HepG2 (cell line): ENCODE measurements around the gene RALB. TPM values are rescaled to one million over a fixed set of nuclear protein-coding genes. Genes with fewer than 3 reads are reported as not detected.

Source experiments
- FOXO1 ChIP-seq: sonication (generic); formaldehyde crosslinking; IDR thresholded peaks from 2 replicates; pipeline ENCODE4 v1.4.0; 2020; ENCODE audit warnings: missing genetic modification reagents
- HOXA3 ChIP-seq: sonication (generic); formaldehyde crosslinking; IDR thresholded peaks from 2 replicates; pipeline ENCODE4 v1.5.0; 2020; ENCODE audit warnings: missing genetic modification reagents
- NR2F6 ChIP-seq, 2 experiments: IDR thresholded peaks; 2 replicates each; pipeline ENCODE4 v1.6.1; 2016; ENCODE audit warnings: antibody characterized with exemption in 1 of 2, mild to moderate bottlenecking in 1 of 2
- RARA ChIP-seq: IDR thresholded peaks from 2 replicates; pipeline ENCODE4 v1.6.1; 2016; ENCODE audit warnings: missing genetic modification reagents, missing compliant biosample characterization
- SIN3A ChIP-seq: IDR thresholded peaks from 2 replicates; pipeline ENCODE4 v1.6.1; 2011; ENCODE audit warnings: low read depth, mild to moderate bottlenecking, control low read depth, low read length, borderline replicate concordance
- SPEN ChIP-seq: sonication (generic); formaldehyde crosslinking; IDR thresholded peaks from 2 replicates; pipeline ENCODE4 v1.5.1; 2020; ENCODE audit warnings: low read depth, mild to moderate bottlenecking, missing genetic modification reagents
- THAP11 ChIP-seq: IDR thresholded peaks from 2 replicates; pipeline ENCODE4 v1.6.1; 2016; ENCODE audit warnings: missing biosample characterization, missing genetic modification reagents
- THRA ChIP-seq: sonication (generic); formaldehyde crosslinking; IDR thresholded peaks from 2 replicates; pipeline ENCODE4 v1.4.0; 2020; ENCODE audit warnings: missing genetic modification reagents, borderline replicate concordance
- WIZ ChIP-seq: sonication (generic); formaldehyde crosslinking; IDR thresholded peaks from 2 replicates; pipeline ENCODE4 v1.5.1; 2020; ENCODE audit warnings: mild to moderate bottlenecking, missing genetic modification reagents
- ZFP82 ChIP-seq: sonication (generic); formaldehyde crosslinking; IDR thresholded peaks from 2 replicates; pipeline ENCODE4 v1.5.1; 2020; ENCODE audit warnings: mild to moderate bottlenecking, missing genetic modification reagents, borderline replicate concordance
- ZGPAT ChIP-seq: IDR thresholded peaks from 2 replicates; pipeline ENCODE4 v1.6.1; 2016; ENCODE audit warnings: mild to moderate bottlenecking
- ZKSCAN1 ChIP-seq: fragments of 150-350 bp; IDR thresholded peaks from 2 replicates; pipeline ENCODE4 v1.6.1; 2014; ENCODE audit warnings: low read length
- ZNF232 ChIP-seq: sonication (generic); formaldehyde crosslinking; IDR thresholded peaks from 2 replicates; pipeline ENCODE4 v1.4.0; 2020; ENCODE audit warnings: missing genetic modification reagents, borderline replicate concordance
- ZNF292 ChIP-seq: sonication (generic); formaldehyde crosslinking; IDR thresholded peaks from 2 replicates; pipeline ENCODE4 v1.8.1; 2022; ENCODE audit warnings: mild to moderate bottlenecking, low read depth, missing genetic modification reagents, borderline replicate concordance
- ZNF362 ChIP-seq: sonication (generic); formaldehyde crosslinking; IDR thresholded peaks from 2 replicates; pipeline ENCODE4 v1.4.0; 2020; ENCODE audit warnings: missing genetic modification reagents, mild to moderate bottlenecking, borderline replicate concordance
- ZNF512B ChIP-seq: sonication (generic); formaldehyde crosslinking; IDR thresholded peaks from 2 replicates; pipeline ENCODE4 v1.5.1; 2020; ENCODE audit warnings: missing genetic modification reagents, mild to moderate bottlenecking, borderline replicate concordance
- ZNF768 ChIP-seq: sonication (generic); formaldehyde crosslinking; IDR thresholded peaks from 2 replicates; pipeline ENCODE4 v1.4.0; 2020; ENCODE audit warnings: missing genetic modification reagents
- ZNF770 ChIP-seq: sonication (generic); formaldehyde crosslinking; IDR thresholded peaks from 2 replicates; pipeline ENCODE4 v1.5.0; 2020; ENCODE audit warnings: mild to moderate bottlenecking, missing genetic modification reagents
- ZNF792 ChIP-seq: IDR thresholded peaks from 2 replicates; pipeline ENCODE4 v1.6.1; 2016
- ZSCAN25 ChIP-seq: sonication (generic); formaldehyde crosslinking; IDR thresholded peaks from 2 replicates; pipeline ENCODE4 v1.8.0; 2022; ENCODE audit warnings: mild to moderate bottlenecking, missing genetic modification reagents
- polyA plus RNA-seq, 8 experiments: library from polyadenylated mRNA; depleted of rRNA in 3 of 8; stranded (reverse) in 7 of 8; unstranded in 1 of 8; fragments of >200 nt; fragmentation: Illumina TruSeq in 4 of 8; extraction: Trizol in 4 of 8; gene quantifications; 2 replicates each; pipeline versions ENCODE4 v1.2.1 to v1.2.3, GENCODE V29; 2011 to 2016; ENCODE audit warnings: low read depth in 4 of 8, missing spikeins in 1 of 8, mixed read lengths in 1 of 8; ENCODE audit not compliant: insufficient read depth in 1 of 8
- total RNA-seq, 5 experiments: library from RNA; depleted of rRNA; stranded (reverse); fragments of >200 nt; fragmentation: Illumina TruSeq; extraction: Trizol; gene quantifications; 2 replicates each; pipeline ENCODE4 v1.2.3, GENCODE V29; 2016; ENCODE audit warnings: low read depth in 1 of 5

RALB gene
- total and polyA plus RNA-seq, 2 of the 13 experiments (the other 11 are each of a cell fraction or from before 2014, with no cell fraction given), result 37.8 to 43.2 TPM

- TF ChIP-seq SIN3A, result no peak; the same call in 1 of the 2 replicates
- TF ChIP-seq ZKSCAN1, result no peak
- peak; percentile 35 for TF ChIP-seq THRA (CRISPR knock-in tag)
- TF ChIP-seq ZNF362, result 0 out of 2 replicates have a peak, but pooled peaks have one; percentile 0
- TF ChIP-seq HOXA3 (CRISPR knock-in tag), result no peak
- no peak for TF ChIP-seq ZSCAN25
- no peak; the same call in 1 of the 2 replicates for TF ChIP-seq ZGPAT
- no peak; the same call in 1 of the 2 replicates for TF ChIP-seq ZNF292 (CRISPR knock-in tag)
- TF ChIP-seq THAP11 (CRISPR knock-in tag), result no peak
- TF ChIP-seq WIZ (CRISPR knock-in tag), result no peak
- TF ChIP-seq SPEN (CRISPR knock-in tag), result peak; percentile 50
- TF ChIP-seq ZNF768, result peak; percentile 44; the same call in 1 of the 2 replicates
- TF ChIP-seq ZNF232, result peak; percentile 42; the same call in 1 of the 2 replicates
- TF ChIP-seq ZNF792 (CRISPR knock-in tag), result no peak
- TF ChIP-seq ZFP82 (CRISPR knock-in tag), result no peak
- TF ChIP-seq ZNF512B, result 0 out of 2 replicates have a peak, but pooled peaks have one; percentile 54
- TF ChIP-seq ZNF770 (CRISPR knock-in tag), result no peak
- TF ChIP-seq RARA (CRISPR knock-in tag), result peak; percentile 79
- TF ChIP-seq FOXO1, result peak; percentile 37; the same call in 1 of the 2 replicates
- peak; percentile 52 for TF ChIP-seq NR2F6 (IDR thresholded peaks at IDR 0.05)
- TF ChIP-seq NR2F6 (CRISPR knock-in tag; IDR thresholded peaks at IDR 0.05), result peak; percentile 68; the same call in 1 of the 2 replicates
Measured at GRCh38 chr2:120313695-120314615, 61.3 kb downstream of the RALB start (continued).
